GM18868 (cell line): ENCODE data around the gene IRF8.
"Not testable (repeated sequence)": the region's sequence is repeated elsewhere in the genome, so short reads cannot be mapped to it uniquely, and the experiment has no call there.

Experiments used
- ATAC-seq: cut with Tn5 transposase; IDR thresholded peaks from one replicate; pipeline ENCODE4 v1.9.1; 2021; ENCODE audit warnings: mild to moderate bottlenecking, moderate library complexity; ENCODE audit not compliant: unreplicated experiment

The IRF8 gene

DNA sequence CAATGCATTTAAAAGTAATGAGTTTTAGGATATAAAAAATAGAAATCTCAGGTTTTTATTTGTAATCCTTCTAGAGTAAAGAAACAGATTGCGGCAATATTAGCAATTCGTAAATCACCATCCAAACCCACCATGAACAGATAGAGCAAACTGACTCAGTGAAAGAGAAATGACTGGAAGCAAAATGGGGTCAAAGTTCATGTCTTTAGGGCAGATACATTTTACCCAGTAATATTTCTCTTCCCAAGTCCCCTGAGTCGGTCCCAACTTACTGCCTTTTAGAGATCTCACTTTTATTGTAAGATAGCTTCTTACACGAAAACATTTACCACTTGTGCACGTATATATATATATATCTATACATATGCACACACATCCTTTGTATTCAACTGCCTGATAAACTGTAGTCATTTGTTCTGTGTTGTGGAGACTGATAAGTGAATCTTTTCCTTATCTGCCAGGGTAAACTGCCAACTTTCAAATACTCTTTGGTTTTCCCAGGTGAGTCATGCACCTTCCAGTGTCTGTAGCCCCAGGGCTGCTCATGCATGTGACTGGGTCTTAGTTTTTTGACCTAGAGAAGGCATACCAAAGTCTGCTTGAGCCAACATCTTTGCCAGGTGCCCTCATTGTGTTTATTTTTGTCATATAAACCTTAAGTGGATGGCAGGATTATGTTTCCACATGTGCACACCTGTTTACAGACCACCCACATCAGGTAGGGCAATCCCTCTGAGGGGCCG is 7.8 kb upstream of the IRF8 start:
- no peak for ATAC-seq

- no peak for ATAC-seq
These were observed 7.2 kb upstream of the IRF8 start for GRCh38 chr16:85891776-85892166.

- ATAC-seq: no peak
These were observed 6.2 kb upstream of the IRF8 start for GRCh38 chr16:85892760-85893159.

DNA sequence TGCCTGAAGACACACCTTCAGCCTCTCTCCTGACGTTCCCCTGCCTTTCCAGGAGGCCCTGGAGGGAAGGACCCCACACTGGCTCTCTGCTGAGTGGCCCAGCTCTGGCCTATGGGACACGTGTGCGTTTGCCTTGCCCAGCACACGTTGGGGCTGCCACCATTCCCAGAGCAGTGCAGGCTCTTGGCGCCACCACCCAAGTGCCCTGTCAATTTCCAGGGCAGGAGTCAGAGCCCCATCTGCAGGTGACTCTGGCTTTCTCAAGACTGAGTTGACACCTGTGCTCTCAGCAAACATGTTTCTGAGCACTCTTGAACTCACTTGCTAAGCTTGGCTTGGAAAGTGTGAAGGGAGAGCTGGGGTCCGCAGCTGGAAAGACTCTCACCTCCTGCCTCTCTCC is 4.7 kb upstream of the IRF8 start:
- ATAC-seq: no peak

- no peak for ATAC-seq
These were observed 1.6 kb upstream of the IRF8 start for GRCh38 chr16:85897382-85897781.

GRCh38 chr16:85899444-85899843 is 482 bp downstream of the IRF8 start:
- no peak for ATAC-seq

- ATAC-seq: no peak
These were observed 1.2 kb downstream of the IRF8 start for GRCh38 chr16:85900027-85900792.

DNA sequence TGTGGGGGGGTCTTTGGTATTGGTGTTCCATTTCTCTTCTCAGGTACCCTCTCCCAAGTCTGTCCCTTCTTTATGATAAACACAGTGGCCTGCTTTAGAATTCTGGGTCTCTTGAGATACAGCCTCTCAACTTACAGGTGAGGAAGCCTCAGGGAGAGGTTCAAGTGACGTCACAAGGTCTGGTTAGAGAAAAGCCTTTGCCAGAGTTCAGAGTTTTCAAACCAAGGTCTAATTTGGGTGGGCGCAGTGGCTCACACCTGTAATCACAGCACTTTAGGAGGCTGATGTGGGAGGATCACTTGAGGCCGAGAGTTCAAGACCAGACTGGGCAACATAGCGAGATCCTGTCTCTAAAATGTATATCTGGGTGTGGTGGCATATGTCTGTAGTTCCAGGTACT is 2.1 kb downstream of the IRF8 start:
- ATAC-seq: no peak

GRCh38 chr16:85901773-85902365 is 2.9 kb downstream of the IRF8 start:
- no peak for ATAC-seq

DNA sequence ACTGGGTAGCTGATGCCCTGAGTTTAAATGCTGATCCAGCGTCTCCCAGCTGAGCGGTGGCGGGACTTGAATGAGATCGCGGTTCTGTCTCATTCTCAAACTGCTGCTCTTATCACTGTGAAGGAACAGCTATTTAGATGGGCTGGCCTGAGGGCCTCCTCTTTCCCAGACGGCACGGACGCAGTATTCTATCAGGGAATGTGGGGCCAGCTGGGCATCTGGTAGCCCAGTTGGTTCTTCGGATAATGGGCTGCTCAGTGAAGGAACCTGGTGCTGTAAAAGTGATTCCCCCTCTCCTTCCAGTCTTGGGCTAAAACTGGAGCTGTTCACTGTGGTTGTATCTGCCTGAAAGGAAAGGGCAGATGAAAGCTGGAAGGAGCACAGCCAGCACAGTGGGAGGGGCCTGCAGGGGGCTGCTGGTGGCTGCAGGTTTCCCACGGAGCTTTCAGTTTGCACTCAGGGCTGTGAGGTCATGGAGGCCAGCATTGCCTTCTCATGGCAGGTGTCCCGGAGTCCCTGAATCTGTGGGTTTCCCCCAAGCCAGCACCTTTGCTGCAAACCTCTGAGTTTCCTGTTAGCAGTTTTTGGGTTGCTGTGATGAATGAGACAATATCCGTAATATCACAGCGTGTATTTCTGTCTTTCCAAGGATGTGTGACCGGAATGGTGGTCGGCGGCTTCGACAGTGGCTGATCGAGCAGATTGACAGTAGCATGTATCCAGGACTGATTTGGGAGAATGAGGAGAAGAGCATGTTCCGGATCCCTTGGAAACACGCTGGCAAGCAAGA is 3.6 kb downstream of the IRF8 start:
- peak; percentile 58 for ATAC-seq

- peak; percentile 32 for ATAC-seq
These were observed 4.6 kb downstream of the IRF8 start for GRCh38 chr16:85903559-85903958.

GRCh38 chr16:85905110-85906095 is 6.4 kb downstream of the IRF8 start:
- no peak for ATAC-seq

DNA sequence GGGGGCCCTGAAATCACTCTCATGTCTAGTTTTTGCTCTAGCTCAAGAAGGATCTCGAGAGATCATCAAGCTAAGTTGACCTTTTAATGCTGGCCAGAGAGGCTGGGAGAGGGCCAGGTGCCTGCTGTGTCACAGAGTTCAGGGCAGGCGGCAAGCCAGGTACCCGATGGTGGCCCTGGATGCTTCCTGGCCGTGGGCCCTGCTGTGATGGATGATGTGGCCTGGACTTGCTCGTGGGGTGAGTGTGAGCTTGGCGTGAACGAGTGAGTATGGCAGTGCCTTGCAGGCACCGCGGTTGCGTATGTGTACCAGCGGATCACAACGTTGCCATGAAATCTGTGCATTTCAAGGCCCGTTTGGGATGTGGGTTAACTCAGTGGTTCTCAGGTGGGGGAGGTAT is 7.4 kb downstream of the IRF8 start:
- no peak for ATAC-seq

DNA sequence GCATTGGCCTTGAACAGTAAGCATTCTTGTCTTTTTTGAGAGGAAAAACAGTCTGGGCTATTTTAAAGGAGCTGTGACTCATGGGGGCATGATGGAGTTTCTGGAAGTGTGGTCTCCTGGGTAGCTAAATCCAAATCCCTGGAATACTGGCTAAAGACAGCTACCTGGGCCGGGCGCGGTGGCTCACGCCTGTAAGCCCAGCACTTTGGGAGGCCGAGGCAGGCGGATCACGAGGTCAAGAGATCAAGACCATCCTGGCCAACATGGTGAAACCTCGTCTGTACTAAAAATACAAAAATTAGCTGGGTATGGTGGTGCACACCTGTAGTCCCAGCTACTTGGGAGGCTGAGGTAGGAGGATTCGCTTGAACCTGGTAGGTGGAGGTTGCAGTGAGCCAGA is 8.3 kb downstream of the IRF8 start:
- ATAC-seq: not testable (repeated sequence)

DNA sequence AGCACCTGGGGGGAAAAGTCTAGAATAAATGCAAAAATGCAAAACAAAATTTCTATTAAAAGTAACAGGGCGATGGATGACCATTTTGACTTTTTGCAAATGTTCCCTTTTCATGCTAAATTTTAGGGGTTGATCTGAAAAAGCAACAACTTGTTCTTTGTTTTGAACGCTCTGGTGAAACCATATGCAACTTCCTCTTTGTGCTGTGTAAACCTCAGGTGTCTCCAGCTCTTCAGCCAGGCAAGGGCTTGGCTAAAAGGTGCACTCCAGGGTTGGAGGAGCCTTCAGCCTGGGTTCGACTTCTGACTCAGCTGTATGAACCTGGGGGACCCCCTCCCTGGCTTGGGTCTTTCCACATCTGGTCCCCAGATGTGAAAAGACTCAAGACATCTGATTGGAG is 9.5 kb downstream of the IRF8 start:
- ATAC-seq: peak; percentile 56

DNA sequence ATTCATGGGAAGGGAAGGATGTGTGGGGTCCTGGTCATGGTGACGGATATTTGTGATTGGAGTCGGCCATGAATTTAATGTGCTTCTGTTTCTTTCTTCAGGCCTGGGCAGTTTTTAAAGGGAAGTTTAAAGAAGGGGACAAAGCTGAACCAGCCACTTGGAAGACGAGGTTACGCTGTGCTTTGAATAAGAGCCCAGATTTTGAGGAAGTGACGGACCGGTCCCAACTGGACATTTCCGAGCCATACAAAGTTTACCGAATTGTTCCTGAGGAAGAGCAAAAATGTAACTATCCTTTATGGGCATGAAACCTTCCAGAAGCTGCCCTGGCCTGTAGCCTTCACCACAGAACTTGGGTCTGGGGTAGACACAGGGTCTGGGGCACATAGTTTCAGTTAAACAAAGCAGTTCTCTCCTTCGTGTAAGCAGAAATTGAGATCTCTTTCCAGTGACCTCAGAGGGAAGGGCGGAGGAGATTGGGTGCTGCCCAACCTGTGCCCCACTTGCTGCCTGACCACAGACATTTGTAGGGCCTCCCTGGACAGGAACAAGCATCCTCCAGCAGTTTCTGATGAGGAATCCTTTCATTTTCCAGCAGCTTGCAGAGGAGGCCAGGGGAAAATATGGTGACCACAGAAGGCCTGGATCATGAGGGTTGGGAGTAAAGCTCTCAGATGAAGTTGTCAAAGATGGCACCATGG is 10.1 kb downstream of the IRF8 start:
- ATAC-seq: no peak

GRCh38 chr16:85909932-85910853 is 11.2 kb downstream of the IRF8 start:
- no peak for ATAC-seq

DNA sequence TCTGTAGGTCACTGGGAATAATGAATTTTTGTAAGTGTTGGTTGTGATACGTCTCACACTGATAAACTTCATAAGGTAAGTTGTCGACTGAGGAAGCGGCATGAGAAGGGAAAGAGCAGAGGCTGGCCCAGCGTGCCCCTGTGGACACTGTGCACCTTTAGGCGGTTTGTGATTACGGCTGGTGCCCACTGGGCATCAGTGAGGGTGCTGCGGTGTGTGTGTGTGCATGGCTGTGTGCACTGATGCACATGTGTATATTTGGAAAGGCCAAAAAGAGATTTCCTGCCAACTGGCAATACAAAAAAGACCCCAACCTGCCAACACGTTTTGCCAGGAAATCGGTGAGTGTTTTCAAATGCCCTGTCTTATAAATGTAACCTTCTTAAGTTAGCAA is 11.9 kb downstream of the IRF8 start:
- no peak for ATAC-seq
